Mucosa of stomach (tissue), 1 donor: ENCODE measurements around the gene CSNK2A3.

Source experiments
- H3K27me3 ChIP-seq: one replicate; pipeline ENCODE4 v1.7.0; 2013; ENCODE audit warnings: mild to moderate bottlenecking, low read length; ENCODE audit not compliant: control insufficient read depth, insufficient read depth
- H3K36me3 ChIP-seq: one replicate; pipeline ENCODE4 v1.7.0; 2013; ENCODE audit warnings: low read length; ENCODE audit not compliant: control insufficient read depth, insufficient read depth
- H3K4me1 ChIP-seq: one replicate; pipeline ENCODE4 v1.7.0; 2013; ENCODE audit warnings: mild to moderate bottlenecking, low read length; ENCODE audit not compliant: control insufficient read depth, insufficient read depth
- H3K4me3 ChIP-seq: one replicate; pipeline ENCODE4 v1.7.0; 2013; ENCODE audit warnings: low read length
- H3K9ac ChIP-seq: one replicate; pipeline ENCODE4 v1.7.0; 2013; ENCODE audit warnings: mild to moderate bottlenecking, low read length, moderate library complexity
- H3K9me3 ChIP-seq: one replicate; pipeline ENCODE4 v1.7.0; 2013; ENCODE audit warnings: mild to moderate bottlenecking, low read length, moderate library complexity; ENCODE audit not compliant: control insufficient read depth
- donor health status: Pancreatic carcinoma.

The CSNK2A3 gene

GRCh38 chr11:11324090-11324489 is 29.0 kb downstream of the CSNK2A3 start:
- H3K9ac ChIP-seq, result no peak overlapping the region
- H3K4me3 ChIP-seq, result no peak overlapping the region
- no peaks in the 10 kb centered on the region for H3K9me3 ChIP-seq
- H3K4me1 ChIP-seq, result no peaks in the 10 kb centered on the region
- H3K36me3 ChIP-seq, result no peaks in the 10 kb centered on the region
- H3K27me3 ChIP-seq, result no peaks in the 10 kb centered on the region

- no peaks in the 10 kb centered on the region for H3K9me3 ChIP-seq
- no peaks in the 10 kb centered on the region for H3K4me1 ChIP-seq
- no peaks in the 10 kb centered on the region for H3K36me3 ChIP-seq
- H3K9ac ChIP-seq, result no peak overlapping the region
- H3K27me3 ChIP-seq, result no peaks in the 10 kb centered on the region
- no peak overlapping the region for H3K4me3 ChIP-seq
Measured at GRCh38 chr11:11322101-11322500, 30.9 kb downstream of the CSNK2A3 start.

- Histone ChIP-seq H3K9ac (no peak overlapping the region), H3K9me3 (no peaks in the 10 kb centered on the region), H3K36me3 (no peaks in the 10 kb centered on the region), H3K4me3 (no peak overlapping the region), H3K4me1 (no peaks in the 10 kb centered on the region), H3K27me3 (no peaks in the 10 kb centered on the region)
Measured at GRCh38 chr11:11320825-11321224, 32.2 kb downstream of the CSNK2A3 start.

GRCh38 chr11:11318961-11319360 is 34.1 kb downstream of the CSNK2A3 start:
- H3K36me3 ChIP-seq, result no peaks in the 10 kb centered on the region
- H3K27me3 ChIP-seq, result no peaks in the 10 kb centered on the region
- H3K4me3 ChIP-seq, result no peak overlapping the region
- no peaks in the 10 kb centered on the region for H3K4me1 ChIP-seq
- no peaks in the 10 kb centered on the region for H3K9me3 ChIP-seq
- no peak overlapping the region for H3K9ac ChIP-seq

- Histone ChIP-seq H3K4me1 (no peaks in the 10 kb centered on the region), H3K36me3 (no peaks in the 10 kb centered on the region), H3K4me3 (no peak overlapping the region), H3K9me3 (no peaks in the 10 kb centered on the region), H3K9ac (no peak overlapping the region), H3K27me3 (no peaks in the 10 kb centered on the region)
Measured at GRCh38 chr11:11318461-11318860, 34.6 kb downstream of the CSNK2A3 start.

GRCh38 chr11:11316651-11317230 is 36.3 kb downstream of the CSNK2A3 start:
- Histone ChIP-seq H3K9ac (no peak overlapping the region), H3K4me3 (no peak overlapping the region), H3K36me3 (no peaks in the 10 kb centered on the region), H3K27me3 (no peaks in the 10 kb centered on the region), H3K4me1 (no peaks in the 10 kb centered on the region), H3K9me3 (no peaks in the 10 kb centered on the region)

GRCh38 chr11:11313902-11314692 is 39.0 kb downstream of the CSNK2A3 start:
- H3K9me3 ChIP-seq, result no peaks in the 10 kb centered on the region
- no peak overlapping the region for H3K4me3 ChIP-seq
- H3K36me3 ChIP-seq, result no peaks in the 10 kb centered on the region
- no peaks in the 10 kb centered on the region for H3K4me1 ChIP-seq
- H3K27me3 ChIP-seq, result no peaks in the 10 kb centered on the region
- no peak overlapping the region for H3K9ac ChIP-seq

GRCh38 chr11:11313426-11313825 is 39.6 kb downstream of the CSNK2A3 start:
- H3K27me3 ChIP-seq, result no peaks in the 10 kb centered on the region

GRCh38 chr11:11312738-11313137 is 40.3 kb downstream of the CSNK2A3 start:
- Histone ChIP-seq H3K9ac (no peak overlapping the region), H3K9me3 (no peaks in the 10 kb centered on the region), H3K4me3 (no peak overlapping the region), H3K36me3 (no peaks in the 10 kb centered on the region), H3K4me1 (no peaks in the 10 kb centered on the region), H3K27me3 (no peaks in the 10 kb centered on the region)

More at GRCh38 chr11:11313426-11313825, 39.6 kb downstream of the CSNK2A3 start:
- H3K4me3 ChIP-seq, result no peak overlapping the region
- no peaks in the 10 kb centered on the region for H3K4me1 ChIP-seq
- no peaks in the 10 kb centered on the region for H3K9me3 ChIP-seq
- H3K36me3 ChIP-seq, result no peaks in the 10 kb centered on the region
- H3K9ac ChIP-seq, result no peak overlapping the region

GRCh38 chr11:11311169-11311568 is 41.9 kb downstream of the CSNK2A3 start:
- Histone ChIP-seq H3K27me3 (no peaks in the 10 kb centered on the region), H3K4me3 (no peak overlapping the region), H3K9ac (no peak overlapping the region), H3K36me3 (no peaks in the 10 kb centered on the region), H3K4me1 (no peaks in the 10 kb centered on the region), H3K9me3 (no peaks in the 10 kb centered on the region)

- Histone ChIP-seq H3K27me3 (no peaks in the 10 kb centered on the region), H3K9ac (no peak overlapping the region), H3K9me3 (no peaks in the 10 kb centered on the region), H3K4me3 (no peak overlapping the region), H3K4me1 (no peaks in the 10 kb centered on the region), H3K36me3 (no peaks in the 10 kb centered on the region)
Measured at GRCh38 chr11:11309906-11310305, 43.1 kb downstream of the CSNK2A3 start.

- Histone ChIP-seq H3K9ac (no peak overlapping the region), H3K36me3 (no peaks in the 10 kb centered on the region), H3K27me3 (no peaks in the 10 kb centered on the region), H3K9me3 (no peaks in the 10 kb centered on the region), H3K4me1 (no peaks in the 10 kb centered on the region), H3K4me3 (no peak overlapping the region)
Measured at GRCh38 chr11:11308249-11308648, 44.8 kb downstream of the CSNK2A3 start.
